Right ventricle myocardium inferior (tissue), 1 donor: ENCODE results near the gene HDC. TPM values are rescaled to one million over a fixed set of nuclear protein-coding genes. Genes with fewer than 3 reads are reported as not detected.

Source experiments
- ATAC-seq: fragments of 200-7000 bp; cut with Tn5 transposase; one replicate; pipeline ENCODE4 v1.9.1; 2020; ENCODE audit warnings: mild to moderate bottlenecking, moderate library complexity
- DNase-seq: peaks from one replicate; pipeline ENCODE4 v3.0.0; 2021; ENCODE audit errors: missing footprints
- intact Hi-C: fragments of 100-400 bp; cut with DNase I; formaldehyde crosslinking; loops from one replicate; pipeline ENCODE4 v1.11.0; 2022
- total RNA-seq: library from RNA; stranded (reverse); fragmentation: NEBNext Ultra II Directional; extraction: Animal tissue kit (Norgen Biotek cat#: 25700); gene quantifications from one replicate; pipeline ENCODE4 v1.2.1, GENCODE V29; 2021
- donor health status: DM: no; HTN: yes; CAD: no; lungs with severe emphysema.

The HDC gene
- total RNA-seq, 1 donor from 2014 or later, result 0.57 TPM

DNA sequence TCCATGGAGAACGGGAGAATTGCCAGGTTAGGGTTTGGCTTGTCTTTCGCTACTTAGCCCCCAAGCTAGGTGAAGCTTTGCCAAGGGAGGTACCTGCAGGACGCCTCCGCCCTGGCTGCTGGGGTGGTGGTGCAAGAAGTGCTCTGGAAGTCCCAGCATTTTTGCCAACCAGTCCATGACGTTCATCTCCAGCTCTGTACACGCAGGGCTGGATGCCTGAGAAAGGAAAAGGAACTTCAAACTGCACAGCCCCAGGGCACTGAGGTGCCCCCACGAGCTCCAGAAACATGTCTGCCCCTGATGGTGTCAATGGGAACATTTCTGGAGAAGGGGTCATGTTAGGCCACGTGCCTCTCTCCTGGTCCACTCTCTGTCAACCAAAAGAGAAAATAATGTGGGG, 8.2 kb downstream of the HDC start:
- DNase-seq (no peak), ATAC-seq (no peak)
- intact Hi-C loops, result no loop called here

DNA sequence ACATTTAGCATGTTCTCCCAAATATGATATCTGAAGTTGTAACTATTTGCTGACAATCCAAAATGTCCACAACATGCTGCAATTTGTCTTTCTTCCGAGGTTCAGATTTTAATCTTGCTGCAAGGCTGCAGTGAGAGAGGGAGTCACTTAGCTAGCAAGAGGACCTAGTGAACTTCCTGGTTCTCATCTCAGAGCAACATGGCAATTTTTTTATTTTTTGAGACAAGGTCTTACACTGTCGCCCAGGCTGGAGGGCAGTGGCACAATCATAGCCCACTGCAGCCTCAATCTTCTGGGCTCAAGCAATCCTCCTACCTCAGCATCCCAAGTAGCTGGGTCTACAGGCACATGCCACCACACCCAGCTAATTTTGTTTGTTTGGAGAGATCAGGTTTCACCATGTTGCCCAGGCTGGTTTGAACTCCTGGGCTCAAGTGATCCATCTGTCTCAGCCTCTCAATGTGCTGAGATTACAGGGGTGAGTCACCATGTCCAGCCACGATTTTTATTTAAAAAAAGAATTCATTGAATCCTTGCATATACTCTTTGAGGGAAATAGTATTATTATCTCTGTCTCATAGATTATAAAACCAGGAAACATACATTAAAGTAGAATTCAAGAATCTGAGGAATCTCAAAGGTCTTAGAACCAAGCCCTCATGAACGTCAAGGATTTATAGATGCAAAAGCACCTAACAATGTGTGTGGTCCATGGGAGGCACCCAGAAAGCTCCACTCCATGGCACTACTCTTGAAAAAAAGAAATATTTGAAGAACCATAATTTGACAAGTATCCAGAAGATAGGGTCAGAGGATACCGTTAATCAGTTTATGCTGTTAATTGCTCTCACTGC, 9.1 kb downstream of the HDC start:
- ATAC-seq (no peak), DNase-seq (no peak)
- intact Hi-C loops, result no loop called here

DNA sequence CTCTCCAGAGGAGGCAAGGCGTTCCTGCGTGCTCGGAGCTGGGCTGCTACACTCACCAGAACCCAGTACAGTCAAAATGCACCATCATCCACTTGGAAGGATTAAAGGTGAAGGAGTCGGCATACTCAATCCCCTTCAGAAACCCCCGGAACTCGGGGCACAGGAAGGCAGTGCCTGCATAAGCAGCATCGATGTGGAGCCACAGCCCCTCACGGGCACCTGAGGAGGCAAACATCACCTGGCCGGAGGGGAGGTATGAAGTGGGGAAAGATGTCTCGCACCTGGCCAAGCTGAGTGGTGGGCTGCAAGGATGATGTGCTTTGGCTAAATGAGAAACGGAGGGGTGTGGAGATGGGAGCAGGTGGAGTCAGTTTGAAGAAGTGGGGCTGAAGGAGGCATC, 13.0 kb downstream of the HDC start:
- no peak for DNase-seq
- no peak for ATAC-seq
- intact Hi-C loops, result no loop called here

DNA sequence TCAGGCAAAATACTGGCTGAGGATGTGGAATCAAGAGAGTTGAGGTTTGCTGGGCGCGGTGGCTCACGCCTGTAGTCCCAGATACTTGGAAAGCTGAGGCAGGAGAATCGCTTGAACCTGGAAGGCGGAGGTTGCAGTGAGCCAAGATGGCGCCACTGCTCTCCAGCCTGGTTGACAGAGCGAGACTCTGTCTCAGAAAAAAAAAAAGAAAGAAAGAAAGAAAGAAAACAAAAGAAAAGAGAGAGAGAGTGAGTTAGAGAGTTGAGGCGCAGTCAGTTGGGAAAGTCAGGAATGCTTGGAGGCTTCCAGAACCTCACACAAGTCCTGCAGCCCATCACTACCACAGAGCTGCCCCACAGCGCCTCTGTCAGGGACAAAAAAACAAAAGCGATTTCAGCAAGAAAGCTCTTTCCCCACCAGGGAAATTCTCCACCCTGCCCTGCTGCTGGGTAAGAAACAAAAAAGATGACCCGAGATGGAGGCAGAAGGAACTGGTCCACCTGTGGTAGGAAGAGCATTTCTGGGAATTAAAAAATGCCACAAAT, 13.8 kb downstream of the HDC start:
- intact Hi-C loops, result no loop called here
- no peak for ATAC-seq
- DNase-seq, result no peak

DNA sequence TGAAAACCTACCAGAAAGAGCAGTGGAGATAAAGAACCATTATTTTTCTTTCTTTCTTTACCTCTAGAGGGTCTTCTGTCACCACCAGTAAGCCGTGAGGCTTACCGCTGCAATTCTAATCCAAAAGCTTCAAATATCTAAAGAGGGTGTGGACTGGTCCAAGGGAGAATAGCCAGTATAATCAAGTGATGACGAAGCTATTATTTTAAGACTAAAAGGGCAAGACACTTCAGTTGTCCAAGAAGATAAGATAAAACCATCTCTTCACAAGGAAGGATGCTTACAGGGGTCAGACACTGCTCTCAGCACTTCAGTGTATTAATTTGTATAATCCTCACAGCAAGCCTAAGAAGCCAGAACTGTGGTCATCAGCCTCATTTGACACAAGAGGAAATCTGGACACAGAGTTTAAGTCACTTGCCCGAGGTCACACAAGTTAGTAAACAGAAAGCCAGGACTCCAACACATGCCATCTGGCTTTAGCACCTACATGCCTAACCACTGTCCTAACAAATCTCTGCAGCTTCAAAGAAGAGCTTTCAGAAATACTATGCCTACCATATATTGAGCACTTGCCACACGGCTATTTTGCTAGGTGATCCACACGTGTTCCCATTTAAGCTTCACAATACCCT, 14.6 kb downstream of the HDC start:
- no peak for ATAC-seq

DNA sequence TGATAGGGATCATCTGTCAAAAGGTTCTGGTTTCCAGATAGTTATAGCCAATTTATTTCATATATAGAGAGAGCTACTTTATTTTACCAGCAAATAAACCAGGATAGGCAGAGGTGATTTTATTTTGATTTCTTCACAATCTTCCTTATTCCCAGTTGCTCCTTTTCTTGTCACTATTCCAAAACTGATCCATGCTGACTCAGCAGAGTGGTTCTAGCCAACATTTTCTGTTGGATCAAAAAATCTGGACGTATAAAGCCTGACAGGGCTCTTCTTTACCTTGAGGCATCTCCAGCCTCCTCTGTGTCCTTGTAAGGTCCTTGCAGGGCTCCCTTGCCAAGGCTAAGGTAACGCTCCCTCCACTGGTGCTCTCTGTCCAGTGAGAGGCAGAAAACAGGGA, 15.8 kb downstream of the HDC start:
- ATAC-seq (no peak), DNase-seq (no peak)
- intact Hi-C loops, result no loop called here

More for the DNA sequence above, 14.6 kb downstream of the HDC start:
- intact Hi-C loops, result no loop called here
- no peak for DNase-seq

DNA sequence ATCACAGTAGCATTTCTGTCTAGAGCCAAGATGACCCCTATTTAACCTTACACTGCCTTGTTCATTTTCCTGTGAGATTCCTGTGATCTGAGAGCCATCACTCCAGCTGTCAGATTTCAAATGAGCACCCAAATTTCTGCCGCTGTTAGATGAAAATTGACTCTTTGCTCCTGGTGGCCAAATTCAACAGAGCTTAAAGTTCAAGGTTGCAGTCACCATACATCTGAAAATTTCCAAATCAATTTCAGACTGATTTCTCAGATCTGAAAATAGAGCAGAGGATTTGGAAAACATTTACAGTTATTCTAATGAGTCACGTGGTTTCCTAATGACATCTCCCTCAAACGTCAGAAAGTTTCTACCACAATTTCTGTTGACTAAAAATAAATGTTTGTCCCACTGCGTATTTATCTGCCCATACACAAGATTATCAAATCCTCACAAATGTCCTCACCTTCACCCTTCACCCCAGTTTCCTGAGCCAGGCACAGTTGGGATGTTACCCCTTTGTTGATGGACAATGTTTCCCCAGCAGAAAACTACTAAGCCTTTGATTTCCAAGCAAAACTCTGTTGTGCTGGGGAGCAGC, 16.4 kb downstream of the HDC start:
- no peak for DNase-seq
- no peak for ATAC-seq
- intact Hi-C loops, result no loop called here

DNA sequence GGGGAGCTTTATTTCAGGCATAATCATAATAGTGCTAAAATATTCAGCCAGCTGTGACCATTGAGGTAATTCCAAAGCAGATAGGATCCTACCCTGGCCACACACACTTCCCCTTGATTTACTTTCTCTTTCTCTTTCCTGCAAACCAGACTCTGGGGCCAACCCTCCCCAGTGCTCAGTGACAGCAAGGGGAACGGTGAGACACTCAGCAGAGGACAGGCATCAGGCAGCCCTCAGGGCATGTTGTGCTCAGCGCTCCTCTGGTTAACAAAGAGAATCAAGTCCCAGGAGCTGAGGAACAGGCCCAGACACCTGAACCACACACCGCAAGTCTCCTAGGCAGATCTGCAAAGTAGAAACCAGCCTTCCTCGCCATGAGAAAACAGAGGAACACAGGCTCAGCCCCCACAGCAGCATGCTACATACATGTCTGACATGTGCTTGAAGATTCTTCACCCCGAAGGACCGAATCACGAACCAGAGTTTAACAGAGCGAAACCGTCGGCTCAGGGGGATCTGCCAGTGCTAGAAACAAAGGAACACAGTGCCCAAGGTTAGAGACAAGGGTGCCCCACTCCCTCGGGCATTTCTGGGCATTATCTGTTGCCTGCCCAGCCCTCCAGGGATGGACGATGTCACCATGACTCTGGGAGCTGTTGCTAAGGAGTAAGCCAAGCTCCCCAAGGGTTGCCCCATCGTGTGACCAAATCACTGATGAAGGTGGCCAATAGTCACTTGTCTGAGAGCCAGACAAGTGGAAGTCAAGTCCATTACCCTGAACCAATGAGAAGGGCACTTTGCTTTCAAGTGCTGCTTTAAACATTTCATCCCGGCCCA, 17.5 kb downstream of the HDC start:
- intact Hi-C loops, result no loop called here
- DNase-seq (no peak), ATAC-seq (no peak)

DNA sequence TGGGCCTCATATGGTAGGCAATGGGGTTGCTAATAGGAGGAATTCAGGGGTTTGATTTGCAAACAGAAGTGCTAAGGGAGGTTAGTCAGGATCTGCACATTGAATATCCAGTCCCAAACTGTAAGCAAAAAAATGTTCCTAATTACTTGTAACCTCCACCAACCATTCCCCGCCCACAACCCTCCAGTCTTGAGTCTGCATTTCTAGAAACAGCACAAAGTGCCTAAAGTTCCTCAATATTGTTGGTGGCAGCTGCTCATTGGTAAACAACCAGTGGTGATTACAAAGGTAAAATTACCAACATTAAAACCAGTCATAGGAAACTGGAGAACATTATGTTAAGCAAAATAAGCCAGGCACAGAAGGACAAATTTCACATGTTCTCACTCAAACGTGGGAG, 18.9 kb downstream of the HDC start:
- no peak for ATAC-seq
- intact Hi-C loops, result no loop called here
- no peak for DNase-seq

DNA sequence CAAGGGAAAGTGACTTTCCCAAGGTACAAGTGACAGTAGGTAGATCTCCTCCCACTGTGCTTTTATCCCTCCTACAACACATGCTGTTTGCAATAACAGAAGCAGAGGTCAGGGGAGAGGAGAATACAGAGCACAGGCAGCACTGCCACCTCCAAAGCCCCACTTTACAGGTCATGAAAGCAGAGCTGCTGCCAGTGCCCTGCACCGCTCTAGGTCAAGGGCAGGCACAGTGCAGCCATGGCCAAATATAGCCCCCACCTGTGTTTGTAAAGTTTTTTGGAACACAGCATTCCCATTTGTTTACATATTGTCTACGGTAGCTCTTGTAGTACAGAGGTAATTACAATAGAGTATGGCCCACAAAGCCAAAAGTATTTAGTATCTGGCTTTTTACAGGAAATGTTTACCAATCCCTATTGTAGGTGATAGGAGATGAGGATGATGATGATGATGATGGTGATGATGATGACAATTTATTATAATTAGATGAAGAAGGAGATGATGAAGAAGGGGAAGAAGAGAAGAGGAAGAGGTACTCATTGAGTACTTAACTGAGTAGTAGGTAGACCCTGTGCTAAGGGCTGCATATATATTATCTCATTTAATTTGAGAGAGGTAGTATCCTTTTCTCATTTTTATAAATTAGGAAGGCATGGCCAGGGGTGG, 20.4 kb downstream of the HDC start:
- DNase-seq (no peak), ATAC-seq (no peak)
- intact Hi-C loops, result no loop called here

DNA sequence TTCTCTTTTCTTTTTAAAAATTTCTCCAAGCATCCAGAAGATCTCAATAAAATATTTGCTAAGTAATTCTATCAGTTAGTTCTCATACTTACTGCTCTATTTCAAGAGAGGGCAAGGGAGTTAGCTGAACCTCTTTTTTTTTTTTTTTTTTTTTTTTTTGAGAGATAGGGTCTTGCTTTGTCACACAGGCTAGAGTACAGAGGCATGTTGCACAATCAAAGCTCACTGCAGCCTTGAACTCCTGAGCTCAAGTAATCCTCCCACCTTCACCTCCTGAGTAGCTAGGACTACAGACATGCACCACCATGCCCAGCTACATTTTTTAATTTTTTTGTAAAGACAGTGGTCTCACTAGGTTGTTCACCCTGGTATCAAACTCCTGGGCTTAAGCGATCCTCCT, 21.4 kb downstream of the HDC start:
- intact Hi-C loops, result no loop called here
- ATAC-seq (no peak), DNase-seq (no peak)

DNA sequence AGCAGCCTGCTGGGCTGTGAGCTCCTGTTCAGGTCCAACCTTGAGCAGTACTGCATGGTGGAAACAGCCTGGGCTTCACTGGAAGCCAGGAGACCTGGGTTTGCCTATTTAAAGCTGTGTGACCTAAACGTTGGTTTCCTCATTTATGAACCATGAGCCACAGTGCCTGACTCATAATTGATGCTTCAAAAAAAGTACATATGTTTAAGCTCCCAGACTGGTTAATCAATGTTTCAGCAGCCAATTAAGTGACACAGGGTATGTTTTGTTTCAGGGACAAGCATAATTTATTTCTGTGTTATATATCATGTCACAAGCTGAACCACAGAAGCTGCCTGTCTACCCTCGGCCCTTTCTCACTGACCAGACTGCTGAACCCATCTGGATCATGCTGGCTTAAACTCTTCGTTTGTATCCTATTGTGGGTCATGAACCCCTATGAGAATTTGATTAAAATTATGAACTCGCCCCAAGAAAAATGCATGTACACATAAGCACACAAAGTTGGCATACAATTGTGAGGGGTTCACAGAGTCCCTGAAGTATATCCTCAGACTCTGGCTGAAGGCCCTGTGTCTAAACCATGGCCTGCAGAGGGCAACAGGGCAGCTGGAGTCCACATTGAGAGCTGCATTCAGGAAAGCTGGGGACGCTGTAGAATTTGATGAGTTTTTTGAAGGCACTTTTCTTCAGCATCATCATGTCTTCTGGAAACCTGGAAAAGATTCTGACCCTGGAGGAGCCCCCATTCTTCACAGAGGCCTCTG, 23.7 kb downstream of the HDC start:
- intact Hi-C loops, result no loop called here
- no peak for ATAC-seq
- DNase-seq, result no peak

DNA sequence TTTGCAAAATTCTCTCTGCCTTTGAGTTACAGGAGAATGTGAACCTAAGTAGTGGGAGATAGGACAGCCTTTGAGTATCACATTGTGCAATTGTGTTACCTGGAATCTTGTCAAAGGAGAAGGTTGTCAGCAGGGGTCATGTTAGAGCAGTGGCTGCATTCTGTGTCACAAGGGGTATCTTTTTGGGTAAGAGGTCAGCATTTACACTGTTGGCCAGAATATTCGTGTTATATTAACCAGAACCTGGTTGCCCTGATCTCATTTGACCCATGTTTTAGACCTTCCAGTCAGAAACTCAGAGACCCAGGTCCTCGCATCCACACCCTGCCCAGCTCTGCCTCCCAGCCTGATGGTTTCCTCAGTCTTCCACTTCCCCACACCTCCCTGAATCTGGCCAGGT, 27.3 kb downstream of the HDC start:
- intact Hi-C loops, result no loop called here
- no peak for DNase-seq
- no peak for ATAC-seq

DNA sequence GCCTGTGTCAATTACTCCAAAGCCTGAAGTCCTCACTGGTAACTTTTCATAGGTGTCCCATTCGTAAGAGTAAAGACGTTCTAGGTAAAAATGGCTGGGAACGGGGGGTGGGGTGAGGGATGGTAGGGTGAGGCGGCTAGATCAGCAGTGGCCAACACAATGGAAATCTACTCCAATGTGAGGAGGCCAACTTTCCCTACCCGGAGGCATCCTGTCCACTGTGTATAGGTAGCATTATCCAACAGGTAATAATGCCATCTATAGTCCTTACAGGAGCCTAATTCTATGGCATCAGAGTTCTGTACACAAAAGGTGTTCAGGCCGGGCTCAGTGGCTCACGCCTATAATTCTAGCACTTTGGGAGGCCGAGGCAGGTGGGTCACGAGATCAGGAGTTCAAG, 29.1 kb downstream of the HDC start:
- no peak for ATAC-seq
- intact Hi-C loops, result no loop called here

DNA sequence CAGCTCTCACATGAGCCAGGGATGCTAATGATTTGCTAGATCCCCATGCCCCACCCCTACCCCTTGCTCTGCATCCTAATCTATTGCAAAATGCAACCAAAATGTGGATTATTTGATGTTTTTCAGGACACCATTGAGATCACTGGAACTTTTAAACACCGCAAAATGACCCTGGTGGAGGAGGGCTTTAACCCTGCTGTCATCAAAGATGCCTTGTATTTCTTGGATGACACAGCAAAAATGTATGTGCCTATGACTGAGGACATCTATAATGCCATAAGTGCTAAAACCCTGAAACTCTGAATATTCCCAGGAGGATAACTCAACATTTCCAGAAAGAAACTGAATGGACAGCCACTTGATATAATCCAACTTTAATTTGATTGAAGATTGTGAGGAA, 29.7 kb downstream of the HDC start:
- no peak for DNase-seq
- intact Hi-C loops, result no loop called here
- ATAC-seq, result no peak

More for the DNA sequence above, 29.1 kb downstream of the HDC start:
- DNase-seq, result no peak

DNA sequence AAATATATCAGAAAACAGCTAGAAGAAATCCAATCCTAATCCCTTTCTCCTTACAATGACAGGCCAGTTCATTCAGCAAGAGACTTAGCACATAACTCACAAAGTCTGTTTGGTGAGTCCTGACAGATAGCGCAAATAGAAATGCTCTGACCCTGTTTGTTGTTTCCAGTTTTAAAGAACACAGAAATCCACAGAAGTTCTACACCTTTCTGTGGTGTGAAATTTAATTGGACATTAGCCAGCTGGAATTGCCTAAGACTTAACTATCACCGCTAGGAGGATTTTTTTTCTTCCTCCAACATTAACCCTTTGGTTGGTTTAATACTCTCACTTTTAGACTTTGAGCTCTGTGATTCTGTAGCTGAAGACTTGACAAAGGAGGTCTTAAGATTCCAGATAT, 30.8 kb downstream of the HDC start:
- intact Hi-C loops, result no loop called here
- DNase-seq (no peak), ATAC-seq (no peak)

DNA sequence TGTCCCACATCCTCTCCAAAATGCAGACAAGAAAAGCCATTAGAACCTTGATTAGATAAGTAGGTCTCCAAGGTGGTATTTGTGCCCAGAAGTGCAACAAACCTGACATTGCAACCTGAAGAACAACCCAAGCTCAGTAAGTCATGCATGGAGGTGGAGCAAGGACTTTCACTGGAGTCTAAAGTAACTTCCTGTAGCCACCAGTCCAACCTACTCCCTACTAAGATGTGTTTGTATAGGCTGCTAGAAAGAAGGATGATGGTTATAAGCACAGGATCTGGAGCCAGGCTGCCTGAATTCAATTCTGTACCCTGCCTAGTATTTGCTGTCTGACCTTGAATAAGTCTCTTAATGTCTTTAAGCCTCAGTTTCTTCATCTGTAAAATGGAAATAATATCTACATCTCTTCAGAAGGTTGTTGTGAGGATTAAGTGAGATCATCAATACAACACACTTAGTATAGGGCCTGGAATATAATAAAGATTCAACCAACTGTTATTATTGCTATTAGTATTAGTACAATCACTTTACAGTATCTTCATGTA, 32.3 kb downstream of the HDC start:
- intact Hi-C loops, result no loop called here
- ATAC-seq (no peak), DNase-seq (no peak)

DNA sequence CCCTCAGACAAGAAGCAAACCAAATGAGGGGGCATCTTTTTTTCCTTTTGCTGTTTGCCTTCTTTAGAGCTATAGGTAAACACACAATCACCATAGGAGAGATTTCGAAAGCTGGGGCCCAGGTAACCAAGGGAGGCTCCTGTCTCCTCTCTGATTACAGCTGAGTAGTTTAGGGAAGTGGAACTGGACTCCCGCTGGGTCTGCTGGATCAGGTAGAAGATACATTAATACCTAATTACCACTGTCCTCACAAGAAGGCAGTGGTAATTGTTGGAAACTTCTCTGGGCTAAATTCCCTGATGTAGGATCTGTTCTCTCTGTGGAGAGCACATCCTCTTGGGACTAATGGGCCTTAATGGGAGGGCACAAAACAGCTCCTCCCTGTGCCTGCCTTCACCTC, 32.7 kb downstream of the HDC start:
- intact Hi-C loops, result no loop called here
- DNase-seq (no peak), ATAC-seq (no peak)
